ENCODE data around the gene IGFBP1. TPM values are rescaled to one million over a fixed set of nuclear protein-coding genes. Genes with fewer than 3 reads are reported as not detected.

IGFBP1 gene
- total and polyA plus RNA-seq, 2 experiments from 2014 or later, result not detected

GRCh38 chr7:45915606-45916005 lies 27.3 kb downstream of the IGFBP1 start (continued):
- TF ChIP-seq, protein P1, sequence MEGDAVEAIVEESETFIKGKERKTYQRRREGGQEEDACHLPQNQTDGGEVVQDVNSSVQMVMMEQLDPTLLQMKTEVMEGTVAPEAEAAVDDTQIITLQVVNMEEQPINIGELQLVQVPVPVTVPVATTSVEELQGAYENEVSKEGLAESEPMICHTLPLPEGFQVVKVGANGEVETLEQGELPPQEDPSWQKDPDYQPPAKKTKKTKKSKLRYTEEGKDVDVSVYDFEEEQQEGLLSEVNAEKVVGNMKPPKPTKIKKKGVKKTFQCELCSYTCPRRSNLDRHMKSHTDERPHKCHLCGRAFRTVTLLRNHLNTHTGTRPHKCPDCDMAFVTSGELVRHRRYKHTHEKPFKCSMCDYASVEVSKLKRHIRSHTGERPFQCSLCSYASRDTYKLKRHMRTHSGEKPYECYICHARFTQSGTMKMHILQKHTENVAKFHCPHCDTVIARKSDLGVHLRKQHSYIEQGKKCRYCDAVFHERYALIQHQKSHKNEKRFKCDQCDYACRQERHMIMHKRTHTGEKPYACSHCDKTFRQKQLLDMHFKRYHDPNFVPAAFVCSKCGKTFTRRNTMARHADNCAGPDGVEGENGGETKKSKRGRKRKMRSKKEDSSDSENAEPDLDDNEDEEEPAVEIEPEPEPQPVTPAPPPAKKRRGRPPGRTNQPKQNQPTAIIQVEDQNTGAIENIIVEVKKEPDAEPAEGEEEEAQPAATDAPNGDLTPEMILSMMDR (conservative IDR thresholded peaks at IDR 0.05; ENCODE audit: low read depth in 2 of 2), result no peak
- TF ChIP-seq EZH2phosphoT487 (IDR thresholded peaks at IDR 0.05; ENCODE audit: unreplicated experiment), result no peak
- no peak for TF ChIP-seq JUNB (IDR thresholded peaks at IDR 0.05; ENCODE audit: unreplicated experiment)
- TF ChIP-seq NANOG (IDR thresholded peaks at IDR 0.05; ENCODE audit: borderline replicate concordance), result no peak
- TF ChIP-seq POLR2AphosphoS5 (IDR thresholded peaks at IDR 0.05; ENCODE audit: low read depth), result no peak

DNA sequence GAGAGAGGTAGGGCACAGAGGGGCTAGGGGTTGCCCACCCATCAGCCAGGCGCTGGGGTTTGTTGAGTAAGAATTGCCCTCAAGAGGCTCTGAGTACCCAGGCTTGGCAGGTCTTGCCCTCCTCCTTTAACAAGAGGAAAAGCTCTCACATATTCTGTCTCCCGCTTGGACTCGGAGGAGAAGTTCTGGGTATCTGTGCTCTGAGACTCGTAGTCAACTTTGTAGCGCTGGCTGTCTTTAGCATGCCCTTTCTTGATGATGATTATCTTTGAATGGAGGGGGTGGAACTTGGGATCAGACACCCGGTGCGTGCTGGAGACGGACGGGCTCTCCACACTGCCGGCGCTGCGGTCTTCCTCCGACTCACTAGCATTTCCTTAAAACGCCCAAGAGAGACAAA lies 28.8 kb downstream of the IGFBP1 start:
- H3K36me3 Mint-ChIP-seq (ENCODE audit: low read depth), result peaks cover 13% of the 10 kb centered on the region; the same call in 2 of the 3 replicates

More for the DNA sequence above, 28.8 kb downstream of the IGFBP1 start:
- no peaks in the 10 kb centered on the region for H3K79me2 ChIP-seq (replicated peaks; ENCODE audit: insufficient read depth)
- peaks cover 42% of the 10 kb centered on the region for H3K27me3 ChIP-seq (ENCODE audit: insufficient read depth)
- no peak overlapping the region for H2AFZ ChIP-seq
- no peak overlapping the region for H3K27ac ChIP-seq (ENCODE audit: low read depth)
- peaks cover 39% of the 10 kb centered on the region for H3K27me3 Mint-ChIP-seq (ENCODE audit: insufficient read depth, low read depth, poor library complexity)
- DNase-seq (ENCODE audit: low spot score), result no peak
- H3K4me2 ChIP-seq, result no peak overlapping the region
- H3K4me3 ChIP-seq, result no peak overlapping the region
- H3K4me1 ChIP-seq (ENCODE audit: insufficient read depth), result peaks cover 27% of the 10 kb centered on the region
- TF ChIP-seq POLR2AphosphoS5 (IDR thresholded peaks at IDR 0.05; ENCODE audit: low read depth) (no peak), EZH2 (IDR thresholded peaks at IDR 0.05; ENCODE audit: low read depth, unreplicated experiment) (no peak), JUNB (IDR thresholded peaks at IDR 0.05; ENCODE audit: unreplicated experiment) (no peak), NANOG (IDR thresholded peaks at IDR 0.05; ENCODE audit: borderline replicate concordance) (no peak), ZNF331 (CRISPR knock-in tag; IDR thresholded peaks at IDR 0.05; ENCODE audit: low read depth) (no peak), ZNF114 (CRISPR knock-in tag; IDR thresholded peaks at IDR 0.05) (no peak), STAT1 (IDR thresholded peaks at IDR 0.05; ENCODE audit: unreplicated experiment) (no peak)
- TF ChIP-seq, protein P2, sequence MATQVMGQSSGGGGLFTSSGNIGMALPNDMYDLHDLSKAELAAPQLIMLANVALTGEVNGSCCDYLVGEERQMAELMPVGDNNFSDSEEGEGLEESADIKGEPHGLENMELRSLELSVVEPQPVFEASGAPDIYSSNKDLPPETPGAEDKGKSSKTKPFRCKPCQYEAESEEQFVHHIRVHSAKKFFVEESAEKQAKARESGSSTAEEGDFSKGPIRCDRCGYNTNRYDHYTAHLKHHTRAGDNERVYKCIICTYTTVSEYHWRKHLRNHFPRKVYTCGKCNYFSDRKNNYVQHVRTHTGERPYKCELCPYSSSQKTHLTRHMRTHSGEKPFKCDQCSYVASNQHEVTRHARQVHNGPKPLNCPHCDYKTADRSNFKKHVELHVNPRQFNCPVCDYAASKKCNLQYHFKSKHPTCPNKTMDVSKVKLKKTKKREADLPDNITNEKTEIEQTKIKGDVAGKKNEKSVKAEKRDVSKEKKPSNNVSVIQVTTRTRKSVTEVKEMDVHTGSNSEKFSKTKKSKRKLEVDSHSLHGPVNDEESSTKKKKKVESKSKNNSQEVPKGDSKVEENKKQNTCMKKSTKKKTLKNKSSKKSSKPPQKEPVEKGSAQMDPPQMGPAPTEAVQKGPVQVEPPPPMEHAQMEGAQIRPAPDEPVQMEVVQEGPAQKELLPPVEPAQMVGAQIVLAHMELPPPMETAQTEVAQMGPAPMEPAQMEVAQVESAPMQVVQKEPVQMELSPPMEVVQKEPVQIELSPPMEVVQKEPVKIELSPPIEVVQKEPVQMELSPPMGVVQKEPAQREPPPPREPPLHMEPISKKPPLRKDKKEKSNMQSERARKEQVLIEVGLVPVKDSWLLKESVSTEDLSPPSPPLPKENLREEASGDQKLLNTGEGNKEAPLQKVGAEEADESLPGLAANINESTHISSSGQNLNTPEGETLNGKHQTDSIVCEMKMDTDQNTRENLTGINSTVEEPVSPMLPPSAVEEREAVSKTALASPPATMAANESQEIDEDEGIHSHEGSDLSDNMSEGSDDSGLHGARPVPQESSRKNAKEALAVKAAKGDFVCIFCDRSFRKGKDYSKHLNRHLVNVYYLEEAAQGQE (IDR thresholded peaks at IDR 0.05; ENCODE audit: unreplicated experiment), result no peak
- TF ChIP-seq, protein P3, sequence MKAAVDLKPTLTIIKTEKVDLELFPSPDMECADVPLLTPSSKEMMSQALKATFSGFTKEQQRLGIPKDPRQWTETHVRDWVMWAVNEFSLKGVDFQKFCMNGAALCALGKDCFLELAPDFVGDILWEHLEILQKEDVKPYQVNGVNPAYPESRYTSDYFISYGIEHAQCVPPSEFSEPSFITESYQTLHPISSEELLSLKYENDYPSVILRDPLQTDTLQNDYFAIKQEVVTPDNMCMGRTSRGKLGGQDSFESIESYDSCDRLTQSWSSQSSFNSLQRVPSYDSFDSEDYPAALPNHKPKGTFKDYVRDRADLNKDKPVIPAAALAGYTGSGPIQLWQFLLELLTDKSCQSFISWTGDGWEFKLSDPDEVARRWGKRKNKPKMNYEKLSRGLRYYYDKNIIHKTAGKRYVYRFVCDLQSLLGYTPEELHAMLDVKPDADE (IDR thresholded peaks at IDR 0.05), result no peak
- TF ChIP-seq, protein P1 (conservative IDR thresholded peaks at IDR 0.05; ENCODE audit: low read depth in 2 of 2), result no peak
- no peaks in the 10 kb centered on the region for H3K36me3 ChIP-seq (ENCODE audit: insufficient read depth)
- no peak overlapping the region for H3K4me3 Mint-ChIP-seq
- no peaks in the 10 kb centered on the region for H3K9me2 ChIP-seq (ENCODE audit: insufficient read depth)
- 0 out of 2 replicates have a peak, but pooled peaks cover 7% of the 10 kb centered on the region for H4K20me1 ChIP-seq (replicated peaks; ENCODE audit: insufficient read depth)
- no peak for ATAC-seq
- peaks cover 14% of the 10 kb centered on the region for H3K4me1 Mint-ChIP-seq
- no peak overlapping the region for H3K27ac Mint-ChIP-seq
- no peaks in the 10 kb centered on the region for H3K9me3 Mint-ChIP-seq
- 0 out of 2 replicates have a peak, but pooled peaks cover 6% of the 10 kb centered on the region for H3F3A ChIP-seq (replicated peaks; ENCODE audit: low read depth)
